ENCODE results near the gene C6orf141. TPM values are rescaled to one million over a fixed set of nuclear protein-coding genes. Genes with fewer than 3 reads are reported as not detected.

C6orf141 gene
- total RNA-seq, 2 experiments from 2014 or later, result 0.86 to 1.0 TPM

Other genes with a start within 250 kb of the C6orf141 start
- 10 to 100 TPM; 16.9 to 18.1 TPM for gene MMUT, start 87.4 kb upstream of the C6orf141 start, total RNA-seq
- gene CENPQ, start 87.3 kb upstream of the C6orf141 start, total RNA-seq, result 10 to 100 TPM; 20.5 to 21.4 TPM
- gene GLYATL3, start 50.7 kb upstream of the C6orf141 start, total RNA-seq, result not detected
- gene RHAG, start 86.2 kb downstream of the C6orf141 start, total RNA-seq, result not detected
- not detected for gene CRISP2, start 162.9 kb downstream of the C6orf141 start, total RNA-seq
- not detected for gene CRISP3, start 193.7 kb downstream of the C6orf141 start, total RNA-seq
- gene PGK2, start 236.6 kb downstream of the C6orf141 start, total RNA-seq, result not detected

Data from activated CD4-positive, alpha-beta memory T cell treated with anti-CD3 and anti-CD28 coated beads for 36 hours (primary cell).